ENCODE results near the gene FFAR3.

DNA sequence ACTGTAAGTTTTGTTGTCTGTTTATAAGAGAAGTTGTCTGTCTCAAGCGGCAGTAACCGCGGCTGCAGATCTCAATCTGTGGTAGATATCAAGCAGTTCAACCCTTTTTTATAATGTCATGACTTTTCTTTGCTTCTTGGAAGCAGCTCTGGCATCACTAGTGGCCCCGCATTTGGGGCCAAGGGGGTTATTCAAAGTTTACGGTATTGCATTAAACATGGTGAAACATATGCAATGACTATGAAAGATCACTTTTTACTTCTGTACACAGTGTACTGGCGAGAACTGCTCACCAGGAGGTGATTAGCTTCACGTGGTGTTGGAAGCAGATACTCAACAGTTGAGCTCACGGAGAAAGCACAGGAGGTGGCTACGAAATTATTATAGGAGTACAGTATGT lies 4.6 kb upstream of the FFAR3 start:
- TF ChIP-seq EZH2phosphoT487 (IDR thresholded peaks at IDR 0.05; ENCODE audit: low read length) (no peak), EZH2 (optimal IDR thresholded peaks at IDR 0.05; ENCODE audit: low read depth, low read length) (no peak)
- TF ChIP-seq, protein P1, sequence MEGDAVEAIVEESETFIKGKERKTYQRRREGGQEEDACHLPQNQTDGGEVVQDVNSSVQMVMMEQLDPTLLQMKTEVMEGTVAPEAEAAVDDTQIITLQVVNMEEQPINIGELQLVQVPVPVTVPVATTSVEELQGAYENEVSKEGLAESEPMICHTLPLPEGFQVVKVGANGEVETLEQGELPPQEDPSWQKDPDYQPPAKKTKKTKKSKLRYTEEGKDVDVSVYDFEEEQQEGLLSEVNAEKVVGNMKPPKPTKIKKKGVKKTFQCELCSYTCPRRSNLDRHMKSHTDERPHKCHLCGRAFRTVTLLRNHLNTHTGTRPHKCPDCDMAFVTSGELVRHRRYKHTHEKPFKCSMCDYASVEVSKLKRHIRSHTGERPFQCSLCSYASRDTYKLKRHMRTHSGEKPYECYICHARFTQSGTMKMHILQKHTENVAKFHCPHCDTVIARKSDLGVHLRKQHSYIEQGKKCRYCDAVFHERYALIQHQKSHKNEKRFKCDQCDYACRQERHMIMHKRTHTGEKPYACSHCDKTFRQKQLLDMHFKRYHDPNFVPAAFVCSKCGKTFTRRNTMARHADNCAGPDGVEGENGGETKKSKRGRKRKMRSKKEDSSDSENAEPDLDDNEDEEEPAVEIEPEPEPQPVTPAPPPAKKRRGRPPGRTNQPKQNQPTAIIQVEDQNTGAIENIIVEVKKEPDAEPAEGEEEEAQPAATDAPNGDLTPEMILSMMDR (IDR thresholded peaks at IDR 0.05; ENCODE audit: low read length) = no peak

Data from MM.1S (cell line).